ENCODE measurements around the gene AGBL4. TPM values are rescaled to one million over a fixed set of nuclear protein-coding genes. Genes with fewer than 3 reads are reported as not detected.
A peak's percentile ranks its signal among the peaks of the same experiment; 100 is the strongest.

AGBL4 gene
- total RNA-seq, 1 experiment from 2014 or later = 0.33 TPM

DNA sequence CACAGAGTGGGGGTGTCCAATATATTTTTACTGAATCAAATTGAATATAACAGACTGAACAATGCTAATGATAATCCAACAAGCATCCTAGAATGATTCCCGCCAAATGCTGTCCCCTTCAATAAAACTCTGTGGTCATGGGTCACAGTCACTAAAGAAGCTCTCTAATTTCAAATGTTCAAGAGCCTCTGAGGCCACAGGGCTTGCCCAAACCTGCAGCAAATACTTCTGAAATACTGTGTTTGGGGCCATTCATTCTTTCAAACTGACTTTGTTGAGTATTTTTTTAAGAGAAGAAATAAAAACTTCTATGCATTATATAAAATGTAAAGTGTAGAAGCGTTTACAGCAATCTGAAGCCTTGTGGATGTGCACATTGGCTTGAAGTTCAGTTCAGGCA is 1239.5 kb downstream of the AGBL4 start:
- no peak for TF ChIP-seq EZH2phosphoT487 (IDR thresholded peaks at IDR 0.05; ENCODE audit: borderline replicate concordance, low read length)
- TF ChIP-seq, protein P1, sequence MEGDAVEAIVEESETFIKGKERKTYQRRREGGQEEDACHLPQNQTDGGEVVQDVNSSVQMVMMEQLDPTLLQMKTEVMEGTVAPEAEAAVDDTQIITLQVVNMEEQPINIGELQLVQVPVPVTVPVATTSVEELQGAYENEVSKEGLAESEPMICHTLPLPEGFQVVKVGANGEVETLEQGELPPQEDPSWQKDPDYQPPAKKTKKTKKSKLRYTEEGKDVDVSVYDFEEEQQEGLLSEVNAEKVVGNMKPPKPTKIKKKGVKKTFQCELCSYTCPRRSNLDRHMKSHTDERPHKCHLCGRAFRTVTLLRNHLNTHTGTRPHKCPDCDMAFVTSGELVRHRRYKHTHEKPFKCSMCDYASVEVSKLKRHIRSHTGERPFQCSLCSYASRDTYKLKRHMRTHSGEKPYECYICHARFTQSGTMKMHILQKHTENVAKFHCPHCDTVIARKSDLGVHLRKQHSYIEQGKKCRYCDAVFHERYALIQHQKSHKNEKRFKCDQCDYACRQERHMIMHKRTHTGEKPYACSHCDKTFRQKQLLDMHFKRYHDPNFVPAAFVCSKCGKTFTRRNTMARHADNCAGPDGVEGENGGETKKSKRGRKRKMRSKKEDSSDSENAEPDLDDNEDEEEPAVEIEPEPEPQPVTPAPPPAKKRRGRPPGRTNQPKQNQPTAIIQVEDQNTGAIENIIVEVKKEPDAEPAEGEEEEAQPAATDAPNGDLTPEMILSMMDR (conservative IDR thresholded peaks at IDR 0.05; ENCODE audit: low read depth, low read length) = no peak
- TF ChIP-seq EZH2 (IDR thresholded peaks at IDR 0.05; ENCODE audit: low read length, unreplicated experiment) = no peak
- no peaks in the 10 kb centered on the region for H3F3A ChIP-seq (ENCODE audit: low read length, unreplicated experiment)
- POLR2A ChIA-PET (ENCODE audit: unreplicated experiment) = no interaction called here
- ATAC-seq = no peak
- no peaks in the 10 kb centered on the region for H3K9me3 ChIP-seq (ENCODE audit: low read length)
- intact Hi-C loops (cut with micrococcal nuclease) = no loop called here
- no peaks in the 10 kb centered on the region for H3K27me3 ChIP-seq (ENCODE audit: low read length)
- no TSS peak for BruUV-seq (replicated peaks)
- H4K20me1 ChIP-seq (ENCODE audit: low read length) = no peaks in the 10 kb centered on the region
- no peak overlapping the region for H2AFZ ChIP-seq (ENCODE audit: low read length)
- H3K9ac ChIP-seq (ENCODE audit: low read length) = no peak overlapping the region
- no peak overlapping the region for H3K27ac ChIP-seq (ENCODE audit: low read length)
- DNase-seq = no peak
- CTCF ChIA-PET = no interaction called here
- no peak overlapping the region for H3K4me2 ChIP-seq (ENCODE audit: low read length)
- no peak overlapping the region for H3K4me3 ChIP-seq (ENCODE audit: low read length)
- H3K9me2 ChIP-seq (replicated peaks; ENCODE audit: low read length) = no peaks in the 10 kb centered on the region
- H3K4me1 ChIP-seq (ENCODE audit: insufficient read depth, low read length) = no peaks in the 10 kb centered on the region
- no peaks in the 10 kb centered on the region for H3K79me2 ChIP-seq (ENCODE audit: low read length)
- no peaks in the 10 kb centered on the region for H3K36me3 ChIP-seq (ENCODE audit: low read depth, low read length)

DNA sequence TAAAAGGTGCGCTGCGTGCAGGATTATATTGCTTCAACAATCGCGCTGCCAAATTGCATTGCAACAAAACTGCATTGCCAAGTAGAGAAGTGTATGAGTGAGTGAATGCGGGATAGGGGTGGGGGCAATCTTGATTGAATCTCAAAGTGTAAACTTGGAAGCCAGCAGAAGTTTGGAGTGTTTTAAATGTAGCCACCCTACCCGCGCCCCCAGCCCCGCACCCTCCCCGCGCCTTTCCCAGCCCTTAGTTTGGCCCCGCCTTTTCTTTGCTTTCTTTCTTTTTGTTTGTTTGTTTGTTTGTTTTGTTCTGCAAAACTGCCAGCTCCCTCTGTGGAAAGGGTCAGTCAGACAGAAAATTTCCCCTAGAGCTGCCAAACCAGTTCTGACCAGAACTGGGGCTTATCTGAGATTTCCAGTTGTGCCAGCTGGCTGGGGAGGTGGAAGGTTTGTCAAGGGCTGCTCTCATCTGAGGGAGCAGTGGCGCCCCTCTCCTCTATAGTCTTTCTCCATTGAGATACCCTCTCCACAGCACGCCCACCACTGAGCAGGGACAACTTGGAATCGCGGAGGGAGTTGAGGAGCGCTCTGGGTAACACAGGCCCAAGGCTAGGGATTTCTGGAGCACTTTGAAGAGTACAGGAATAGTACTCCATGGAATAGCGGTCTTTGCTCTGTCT is 1246.4 kb downstream of the AGBL4 start:
- Histone ChIP-seq H3K4me1 (ENCODE audit: insufficient read depth, low read length) (peaks cover 8% of the 10 kb centered on the region; the same call in 1 of the 2 replicates), H2AFZ (ENCODE audit: low read length) (peak overlapping the region; percentile 67; the same call in 1 of the 2 replicates), H3K36me3 (ENCODE audit: low read depth, low read length) (no peaks in the 10 kb centered on the region), H3K27ac (ENCODE audit: low read length) (no peak overlapping the region), H3K27me3 (ENCODE audit: low read length) (no peaks in the 10 kb centered on the region), H4K20me1 (ENCODE audit: low read length) (no peaks in the 10 kb centered on the region), H3K9me3 (ENCODE audit: low read length) (no peaks in the 10 kb centered on the region), H3K79me2 (ENCODE audit: low read length) (no peaks in the 10 kb centered on the region), H3K4me3 (ENCODE audit: low read length) (peak overlapping the region; percentile 69), H3K9me2 (replicated peaks; ENCODE audit: low read length) (no peaks in the 10 kb centered on the region), H3K9ac (ENCODE audit: low read length) (no peak overlapping the region), H3K4me2 (ENCODE audit: low read length) (peak overlapping the region; percentile 84), H3F3A (ENCODE audit: low read length, unreplicated experiment) (no peaks in the 10 kb centered on the region)
- DNase-seq = peak; percentile 28
- TF ChIP-seq EZH2 (IDR thresholded peaks at IDR 0.05; ENCODE audit: low read length, unreplicated experiment) (no peak), EZH2phosphoT487 (IDR thresholded peaks at IDR 0.05; ENCODE audit: borderline replicate concordance, low read length) (no peak)
- TF ChIP-seq, protein P1 (conservative IDR thresholded peaks at IDR 0.05; ENCODE audit: low read depth, low read length) = no peak
- ATAC-seq = 0 out of 2 replicates have a peak, but pooled peaks have one; percentile 23
- intact Hi-C loops (cut with micrococcal nuclease) = no loop called here
- POLR2A ChIA-PET (ENCODE audit: unreplicated experiment) = no interaction called here
- no TSS peak for BruUV-seq (replicated peaks)
- CTCF ChIA-PET = no interaction called here
